Right cardiac atrium (tissue), 5 donors: ENCODE measurements around the gene NKIRAS2. TPM values are rescaled to one million over a fixed set of nuclear protein-coding genes. Genes with fewer than 3 reads are reported as not detected.
"Not testable (repeated sequence)": the region's sequence is repeated elsewhere in the genome, so short reads cannot be mapped to it uniquely, and the experiment has no call there.

ENCODE experiments used
- ATAC-seq, 2 donors: fragments of 200-7000 bp; cut with Tn5 transposase; one replicate each; pipeline versions ENCODE4 v1.8.0 to v1.9.1; 2020; ENCODE audit warnings: moderate library complexity in 2 of 2, mild to moderate bottlenecking in 1 of 2
- DNase-seq, 3 donors: peaks; one replicate each; pipeline ENCODE4 v3.0.0-alpha.2; 2020
- H3K27ac ChIP-seq: one replicate; pipeline ENCODE4 v1.5.1; 2013; ENCODE audit warnings: mild to moderate bottlenecking, low read length, control low read depth, moderate library complexity
- H3K27me3 ChIP-seq: one replicate; pipeline ENCODE4 v1.6.1; 2013; ENCODE audit not compliant: control insufficient read depth, insufficient read depth
- H3K4me1 ChIP-seq: one replicate; pipeline ENCODE4 v1.6.1; 2013; ENCODE audit warnings: low read length; ENCODE audit not compliant: control insufficient read depth, insufficient read depth
- H3K4me3 ChIP-seq: one replicate; pipeline ENCODE4 v1.5.1; 2013; ENCODE audit warnings: low read length, control low read depth
- H3K9me3 ChIP-seq: one replicate; pipeline ENCODE4 v1.6.1; 2013; ENCODE audit warnings: low read length; ENCODE audit not compliant: control insufficient read depth
- WGBS: extraction: QIAGEN DNeasy Blood & Tissue Kit; methylation state at CpG from one replicate; pipeline ENCODE4 v1.1.7; 2013; 5-methylcytosine and 5-hydroxymethylcytosine counted together
- intact Hi-C, 4 donors: fragments of 100-400 bp; cut with DNase I; formaldehyde crosslinking; loops; one replicate each; pipeline versions ENCODE4 v1.11.0 to v1.14.0; 2022 to 2023
- polyA plus RNA-seq: library from polyadenylated mRNA; stranded (reverse); fragments of 200-250 nt; gene quantifications from one replicate; pipeline ENCODE4 v1.2.3, GENCODE V29; 2013
- total RNA-seq, 4 donors: library from RNA; stranded (reverse); fragmentation: NEBNext Ultra II Directional; extraction: Animal tissue kit (Norgen Biotek cat#: 25700); gene quantifications; one replicate each; pipeline ENCODE4 v1.2.1, GENCODE V29; 2021
- donor health status: healthy with polysubstance abuse.
- donor health status: DM: no; HTN: yes; CAD: no.
- donor health status: DM: no; HTN: no; CAD: no.
- donor health status: DM: no; HTN: yes; CAD: no; lungs with severe emphysema.
- donor health status: DM: yes; HTN: yes; CAD: no.

The NKIRAS2 gene
- total and polyA plus RNA-seq, 5 donors: 39.1 to 53.9 (median 41.1) TPM

DNA sequence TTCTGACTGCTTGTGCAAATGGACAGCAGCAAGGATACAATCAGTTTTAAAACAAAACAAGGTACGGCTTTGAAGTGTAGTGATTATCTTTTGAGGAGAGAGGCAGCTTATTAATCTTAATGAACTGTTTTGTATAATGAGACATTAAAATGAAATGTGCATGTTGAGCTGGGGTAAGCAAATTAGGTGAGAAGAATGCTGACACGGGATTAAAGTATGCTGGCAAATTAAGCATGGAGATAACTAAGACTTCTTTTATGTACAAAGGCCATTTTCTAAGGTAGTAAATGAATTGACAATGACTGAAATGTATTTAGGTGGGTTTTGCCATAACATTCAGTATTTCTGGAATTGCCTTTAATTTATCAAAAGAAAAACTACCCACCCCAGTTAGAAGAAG lies 21.4 kb upstream of the NKIRAS2 start:
- no peak for ATAC-seq
- H3K27ac ChIP-seq: no peak overlapping the region

DNA sequence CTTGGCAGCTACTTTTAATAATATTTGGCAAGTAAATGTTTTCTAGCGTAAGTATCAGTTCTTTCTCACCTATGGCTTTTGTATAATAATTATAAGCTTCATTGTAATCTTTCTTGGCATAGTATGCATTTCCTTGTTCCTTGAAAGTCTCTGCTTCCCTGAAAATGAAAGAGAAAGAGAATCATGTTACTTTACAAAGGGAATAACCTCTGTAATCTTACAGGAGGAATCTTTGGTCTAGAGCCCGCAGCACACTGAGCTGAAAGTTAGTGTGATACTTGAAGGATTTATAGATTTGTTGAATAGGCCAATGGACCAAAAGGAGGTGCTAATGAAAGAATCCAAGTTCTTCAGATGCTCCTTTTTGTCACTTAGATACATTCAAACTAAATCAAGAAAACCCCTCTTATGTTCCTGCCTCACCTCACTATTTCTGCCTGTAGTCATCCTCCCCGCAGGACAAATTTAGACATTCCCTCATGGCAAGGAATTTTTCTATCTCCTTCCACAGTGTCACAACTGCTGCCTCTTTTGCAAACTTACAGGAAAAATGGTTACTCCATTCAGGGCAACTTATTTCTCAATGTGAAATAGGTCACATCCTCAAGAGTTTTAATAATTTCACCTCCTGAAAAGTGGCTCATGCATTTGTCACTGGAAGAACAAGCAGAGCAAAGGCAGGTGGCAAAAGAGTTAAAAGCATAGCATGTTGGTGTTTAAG lies 19.3 kb upstream of the NKIRAS2 start:
- Histone ChIP-seq H3K9me3 (no peaks in the 10 kb centered on the region), H3K4me3 (no peak overlapping the region), H3K27me3 (no peaks in the 10 kb centered on the region), H3K27ac (no peak overlapping the region), H3K4me1 (peaks cover 3% of the 10 kb centered on the region)
- ATAC-seq: no peak
- no peak for DNase-seq
- intact Hi-C loops: no loop called here
- 70% methylated on average over 3 of the region's 3 CpGs for WGBS

More for the DNA sequence above, 21.4 kb upstream of the NKIRAS2 start:
- H3K4me1 ChIP-seq: peaks cover 3% of the 10 kb centered on the region
- H3K27me3 ChIP-seq: no peaks in the 10 kb centered on the region
- intact Hi-C loops: no loop called here
- DNase-seq: no peak
- WGBS: 43% methylated on average over 2 of the region's 2 CpGs
- no peaks in the 10 kb centered on the region for H3K9me3 ChIP-seq
- H3K4me3 ChIP-seq: no peak overlapping the region

DNA sequence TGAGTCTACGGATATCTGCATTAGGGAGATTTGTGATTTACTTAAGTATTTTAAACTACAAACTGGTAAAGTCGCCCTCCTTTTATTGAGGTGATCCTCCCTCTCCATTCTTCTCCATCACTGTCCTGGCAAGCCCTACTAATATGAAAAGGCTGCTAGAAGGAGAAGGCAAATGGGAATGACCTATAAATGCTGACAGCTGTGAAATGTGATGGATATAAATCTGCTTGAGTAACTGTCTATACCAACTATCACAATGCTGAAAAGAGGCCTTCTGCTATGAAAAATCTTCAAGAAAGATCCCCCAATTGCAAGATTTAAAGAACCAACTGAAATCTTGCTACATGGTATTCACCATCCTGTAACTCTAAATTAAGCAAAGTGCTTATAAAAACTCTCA lies 18.2 kb upstream of the NKIRAS2 start:
- peaks cover 3% of the 10 kb centered on the region for H3K4me1 ChIP-seq
- 92% methylated on average over 2 of the region's 2 CpGs for WGBS
- ATAC-seq: no peak

DNA sequence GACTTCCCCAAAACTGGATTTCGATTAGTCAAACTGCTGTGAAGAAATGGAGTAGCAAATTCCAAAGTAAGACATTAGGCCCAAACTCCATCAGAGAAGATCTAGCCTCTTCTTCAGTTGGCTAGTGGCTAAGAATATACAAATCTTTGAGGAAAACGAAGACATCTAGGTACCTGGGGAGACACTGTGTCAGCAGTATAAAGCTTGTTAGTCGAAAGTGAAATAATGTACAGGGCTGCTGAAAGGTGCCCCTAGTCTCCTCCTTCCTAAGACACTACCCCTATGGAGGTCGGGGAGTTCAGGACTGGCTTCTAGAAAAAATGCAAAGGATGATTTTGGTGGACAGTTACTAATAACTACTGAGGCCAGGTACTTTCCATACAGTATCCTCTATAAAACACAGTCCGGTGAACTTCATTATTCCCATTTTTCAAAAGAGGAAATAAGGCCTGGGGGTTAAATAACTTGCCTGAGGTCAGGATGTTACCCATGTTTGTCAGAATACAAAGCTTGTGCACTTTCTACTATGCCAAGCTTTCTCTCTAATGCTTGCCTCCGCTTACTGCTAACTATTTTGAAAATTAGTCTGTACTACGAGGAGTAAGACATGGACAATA lies 17.6 kb upstream of the NKIRAS2 start:
- H3K4me1 ChIP-seq: peaks cover 3% of the 10 kb centered on the region
- ATAC-seq (no peak), DNase-seq (no peak)

More for the DNA sequence above, 18.2 kb upstream of the NKIRAS2 start:
- Histone ChIP-seq H3K9me3 (no peaks in the 10 kb centered on the region), H3K4me3 (no peak overlapping the region), H3K27me3 (no peaks in the 10 kb centered on the region), H3K27ac (no peak overlapping the region)
- intact Hi-C loops: no loop called here
- no peak for DNase-seq

DNA sequence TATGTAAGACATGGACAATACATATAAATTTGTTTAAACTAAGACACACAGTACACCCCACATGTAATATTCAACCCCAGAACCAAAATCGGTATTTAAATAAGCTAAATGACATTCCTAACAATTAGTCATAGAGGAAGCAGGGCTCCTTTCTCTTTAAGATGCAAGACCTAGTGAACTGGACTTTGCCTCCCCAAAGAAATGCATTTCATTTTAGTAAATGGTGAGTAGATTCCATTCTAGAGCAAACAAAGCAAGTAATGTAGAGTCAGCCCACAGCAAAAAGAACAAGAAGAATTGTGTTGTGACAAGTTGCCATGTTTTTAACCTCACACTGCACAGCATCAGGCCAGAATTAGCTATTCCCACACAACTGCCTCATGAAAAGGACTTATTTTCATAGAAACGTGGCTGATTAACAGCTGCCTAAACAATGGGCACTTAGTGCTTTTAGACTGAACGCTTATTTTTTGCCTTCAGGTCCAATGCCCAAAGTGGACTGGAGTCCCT lies 17.0 kb upstream of the NKIRAS2 start:
- H3K4me1 ChIP-seq: peaks cover 3% of the 10 kb centered on the region
- no peak overlapping the region for H3K27ac ChIP-seq
- H3K27me3 ChIP-seq: no peaks in the 10 kb centered on the region
- ATAC-seq (no peak), DNase-seq (no peak)
- no peaks in the 10 kb centered on the region for H3K9me3 ChIP-seq
- WGBS: 74% methylated on average over 3 of the region's 3 CpGs
- no peak overlapping the region for H3K4me3 ChIP-seq
- intact Hi-C loops: no loop called here

More for the DNA sequence above, 17.6 kb upstream of the NKIRAS2 start:
- H3K27me3 ChIP-seq: no peaks in the 10 kb centered on the region
- intact Hi-C loops: no loop called here
- no peaks in the 10 kb centered on the region for H3K9me3 ChIP-seq
- no peak overlapping the region for H3K4me3 ChIP-seq
- WGBS: 83% methylated on average over 7 of the region's 7 CpGs
- no peak overlapping the region for H3K27ac ChIP-seq

DNA sequence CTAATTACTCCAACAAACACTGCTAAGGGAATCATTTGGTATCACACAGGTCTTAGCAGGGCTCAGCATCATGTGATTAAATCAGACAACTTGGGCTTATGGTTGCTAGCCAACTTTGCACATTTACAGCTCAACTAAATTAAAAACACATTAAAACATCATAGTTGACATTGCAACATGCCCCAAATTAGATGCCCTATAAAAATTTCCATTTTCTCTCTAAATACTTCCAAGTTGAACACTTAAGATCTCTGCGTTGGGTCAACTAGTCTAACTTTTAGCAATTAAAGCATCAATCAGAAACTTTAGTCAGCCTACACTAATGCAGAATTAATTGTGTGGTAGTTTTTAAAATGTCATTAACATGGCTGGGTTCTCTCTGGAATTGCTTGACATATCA lies 14.7 kb upstream of the NKIRAS2 start:
- intact Hi-C loops: no loop called here
- no peak for DNase-seq
- Histone ChIP-seq H3K4me1 (peaks cover 4% of the 10 kb centered on the region), H3K4me3 (no peak overlapping the region), H3K27ac (no peak overlapping the region), H3K9me3 (no peaks in the 10 kb centered on the region), H3K27me3 (no peaks in the 10 kb centered on the region)
- WGBS: 94% methylated on average over 1 of the region's 1 CpG
- ATAC-seq: no peak

DNA sequence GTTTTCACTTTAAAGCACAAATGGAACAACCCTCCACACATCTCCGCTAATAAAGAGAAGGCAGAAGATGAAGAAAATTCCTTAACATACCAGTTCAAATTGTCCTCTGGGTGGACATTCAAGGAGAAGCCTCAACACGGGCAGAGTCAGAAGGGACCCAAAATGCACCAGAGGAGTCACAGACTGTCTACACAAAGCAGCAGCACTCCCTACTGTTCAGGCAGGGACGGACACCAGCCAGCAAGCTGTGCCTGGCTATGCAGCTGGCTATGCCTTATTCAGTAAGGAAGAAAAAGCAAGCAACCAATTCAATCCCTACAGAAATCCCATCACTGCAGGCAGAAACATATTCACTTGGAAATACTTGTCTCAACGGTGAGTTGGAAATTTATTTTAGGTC lies 10.7 kb upstream of the NKIRAS2 start:
- Histone ChIP-seq H3K4me3 (no peak overlapping the region), H3K27ac (no peak overlapping the region), H3K9me3 (no peaks in the 10 kb centered on the region), H3K4me1 (peaks cover 7% of the 10 kb centered on the region), H3K27me3 (no peaks in the 10 kb centered on the region)
- intact Hi-C loops: no loop called here
- 76% methylated on average over 4 of the region's 4 CpGs for WGBS
- DNase-seq: no peak
- ATAC-seq: no peak

DNA sequence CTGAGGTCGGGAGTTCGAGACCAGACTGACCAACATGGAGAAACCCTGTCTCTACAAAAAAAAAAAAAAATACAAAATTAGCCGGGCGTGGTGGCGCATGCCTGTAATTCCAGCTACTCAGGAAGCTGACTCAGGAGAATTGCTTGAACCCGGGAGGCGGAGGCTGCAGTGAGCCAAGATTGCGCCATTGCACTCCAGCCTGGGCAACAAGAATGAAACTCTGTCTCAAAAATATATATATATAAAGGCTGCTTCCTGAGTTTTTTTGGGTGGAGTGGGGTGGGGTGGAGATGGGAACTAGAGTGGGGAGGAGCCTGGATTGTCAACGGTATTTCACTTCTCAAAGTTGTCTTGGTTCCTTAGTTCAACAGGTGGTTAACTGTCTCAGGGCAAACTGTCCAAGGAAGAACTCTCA lies 9.6 kb upstream of the NKIRAS2 start:
- intact Hi-C loops: loop anchor here in 1 of 4 donors (5.0 kb wide), 1 partner anchor 43 kb away; the partner anchor contains the start of gene CNP

DNA sequence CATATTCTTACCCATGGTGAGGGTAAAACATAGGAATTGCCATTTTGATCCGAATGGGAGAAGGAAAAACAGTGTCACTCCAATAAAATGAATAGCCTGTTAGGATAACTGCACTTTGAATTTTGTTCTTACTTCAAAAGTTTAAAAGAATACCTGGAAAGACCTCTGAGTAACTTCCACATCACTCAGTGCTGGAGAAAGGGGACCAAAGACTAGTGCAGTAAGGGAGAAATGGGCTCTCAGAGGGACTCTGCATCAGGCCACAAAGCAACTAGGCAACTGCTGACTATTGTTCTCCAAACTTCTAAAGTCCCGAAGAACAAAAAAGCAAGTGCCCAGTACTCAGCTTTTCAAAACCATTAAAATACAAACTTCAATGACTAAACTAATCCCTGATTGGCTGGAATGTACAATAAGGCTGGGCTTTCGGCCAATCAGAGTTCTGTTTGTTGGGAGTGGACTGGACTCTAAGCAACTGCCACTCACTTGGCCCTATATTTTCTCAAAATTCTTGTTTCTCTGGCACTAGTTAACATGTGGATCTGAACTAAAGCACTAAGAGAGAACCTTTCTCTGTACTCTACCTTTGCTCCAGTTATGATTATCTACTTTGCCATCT lies 8.9 kb upstream of the NKIRAS2 start:
- peaks cover 7% of the 10 kb centered on the region for H3K4me1 ChIP-seq
- WGBS: 95% methylated on average over 3 of the region's 3 CpGs
- ATAC-seq (no peak), DNase-seq (no peak)
- H3K27me3 ChIP-seq: no peaks in the 10 kb centered on the region
- no peak overlapping the region for H3K4me3 ChIP-seq
- no peaks in the 10 kb centered on the region for H3K9me3 ChIP-seq
- intact Hi-C loops: loop anchor here in 1 of 4 donors (5.0 kb wide), 1 partner anchor 44 kb away; the partner anchor contains the start of gene CNP
- no peak overlapping the region for H3K27ac ChIP-seq

More for the DNA sequence above, 9.6 kb upstream of the NKIRAS2 start:
- WGBS: 55% methylated on average over 9 of the region's 9 CpGs
- H3K9me3 ChIP-seq, H3K27ac ChIP-seq, H3K4me1 ChIP-seq, H3K4me3 ChIP-seq, H3K27me3 ChIP-seq: not testable (repeated sequence)
- ATAC-seq (peak; percentile 30 to 60), DNase-seq (peak in 2 of 3 donors; percentile 57 to 61)

DNA sequence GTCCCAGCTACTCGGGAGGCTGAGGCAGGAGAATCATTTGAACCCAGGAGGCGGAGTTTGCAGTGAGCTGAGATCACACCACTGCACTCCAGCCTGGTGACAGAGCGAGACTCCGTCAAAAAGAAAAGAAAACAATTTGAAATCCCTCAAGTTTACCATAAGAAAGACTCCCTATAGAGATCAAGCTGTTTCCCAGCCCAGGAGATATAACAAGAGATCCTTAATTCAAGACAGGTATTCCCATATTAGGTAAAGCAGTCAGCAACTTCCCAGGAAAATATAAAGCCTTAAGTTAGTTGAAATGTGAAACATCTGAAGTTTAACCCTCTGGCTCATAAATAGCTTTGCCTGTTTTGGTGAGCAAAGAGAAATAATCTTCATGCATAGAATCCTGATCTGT lies 7.5 kb upstream of the NKIRAS2 start:
- not testable (repeated sequence) for DNase-seq, H3K27me3 ChIP-seq, H3K4me1 ChIP-seq, H3K9me3 ChIP-seq, H3K4me3 ChIP-seq, ATAC-seq, H3K27ac ChIP-seq
- intact Hi-C loops: loop anchor here in 1 of 4 donors (5.0 kb wide), 1 partner anchor 45 kb away; the partner anchor contains the start of gene CNP
- 83% methylated on average over 4 of the region's 4 CpGs for WGBS

DNA sequence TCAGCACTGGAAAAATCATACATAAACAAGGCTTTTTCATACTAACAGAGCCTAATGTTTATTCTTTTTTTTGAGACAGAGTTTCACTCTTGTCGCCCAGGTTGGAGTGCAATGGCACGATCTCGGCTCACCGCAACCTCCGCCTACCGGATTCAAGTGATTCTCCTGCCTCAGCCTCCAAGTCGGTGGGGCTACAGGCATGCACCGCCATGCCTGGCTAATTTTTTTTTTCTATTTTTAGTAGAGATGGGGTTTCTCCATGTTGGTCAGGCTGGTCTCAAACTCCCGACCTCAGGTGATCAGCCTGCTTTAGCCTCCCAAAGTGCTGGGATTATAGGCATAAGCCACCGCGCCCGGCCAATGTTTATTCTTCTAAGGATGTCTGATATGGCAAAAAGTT lies 6.2 kb upstream of the NKIRAS2 start:
- not testable (repeated sequence) for H3K27ac ChIP-seq, H3K4me1 ChIP-seq, H3K9me3 ChIP-seq, H3K4me3 ChIP-seq, ATAC-seq, DNase-seq, H3K27me3 ChIP-seq
- intact Hi-C loops: loop anchor here in 1 of 4 donors (5.0 kb wide), 1 partner anchor 46 kb away; the partner anchor contains the start of gene CNP
- WGBS: 93% methylated on average over 12 of the region's 12 CpGs
